SJCRH30 (cell line): Measurements from ENCODE around the gene HCK. TPM values are rescaled to one million over a fixed set of nuclear protein-coding genes. Genes with fewer than 3 reads are reported as not detected.

ENCODE experiments used
- DNase-seq, 2 experiments: peaks; one replicate each; pipeline ENCODE4 v3.0.0-alpha.2; 2015 to 2020
- H3K27ac ChIP-seq: fragments of 250-450 bp; sonication (Bioruptor Pico); 2 replicates; pipeline ENCODE4 v1.5.1; 2020; ENCODE audit warnings: mild to moderate bottlenecking, moderate library complexity
- H3K27me3 ChIP-seq: fragments of 250-450 bp; sonication (Bioruptor Pico); 2 replicates; pipeline ENCODE4 v1.5.1; 2020; ENCODE audit warnings: mild to moderate bottlenecking, moderate library complexity
- H3K36me3 ChIP-seq: fragments of 250-450 bp; sonication (Bioruptor Pico); 2 replicates; pipeline ENCODE4 v1.5.1; 2020; ENCODE audit warnings: mild to moderate bottlenecking, moderate library complexity
- H3K4me1 ChIP-seq: fragments of 250-450 bp; sonication (Bioruptor Pico); 2 replicates; pipeline ENCODE4 v1.5.1; 2020; ENCODE audit warnings: mild to moderate bottlenecking, moderate library complexity
- H3K4me3 ChIP-seq: fragments of 250-450 bp; sonication (Bioruptor Pico); 2 replicates; pipeline ENCODE4 v1.5.1; 2020; ENCODE audit warnings: mild to moderate bottlenecking, moderate library complexity
- H3K9me3 ChIP-seq: fragments of 250-450 bp; sonication (Bioruptor Pico); replicated peaks from 2 replicates; pipeline ENCODE4 v1.5.1; 2020; ENCODE audit warnings: mild to moderate bottlenecking, moderate library complexity
- total RNA-seq: library from RNA; depleted of rRNA; stranded (reverse); fragments of >200 nt; shearing (Covaris generic); gene quantifications from 2 replicates; pipeline ENCODE4 v1.2.3, GENCODE V29; 2014

The HCK gene
- total RNA-seq, 1 experiment from 2014 or later = not detected

DNA sequence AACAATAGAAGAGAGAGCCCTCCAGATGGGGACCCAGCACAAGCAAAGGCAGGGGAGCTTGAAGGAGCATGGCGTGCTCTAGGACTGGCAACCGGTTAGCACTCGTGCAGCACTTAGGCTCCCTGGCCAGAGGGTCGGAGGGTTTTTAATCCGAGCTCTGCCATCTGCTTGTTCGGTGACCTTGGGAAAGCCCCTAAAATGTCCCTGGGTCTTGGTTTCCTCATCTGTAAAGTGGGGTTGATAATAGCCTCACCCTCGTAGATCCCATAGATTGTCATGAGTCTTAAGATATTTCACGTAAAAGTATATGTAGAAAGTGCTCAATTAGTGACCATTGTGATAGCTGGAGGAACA, 16.6 kb upstream of the HCK start:
- no peak for DNase-seq
- no peaks in the 10 kb centered on the region for H3K36me3 ChIP-seq
- H3K4me3 ChIP-seq = no peak overlapping the region
- no peaks in the 10 kb centered on the region; the same call in 1 of the 2 replicates for H3K27me3 ChIP-seq
- no peaks in the 10 kb centered on the region for H3K4me1 ChIP-seq
- H3K27ac ChIP-seq = no peak overlapping the region
- H3K9me3 ChIP-seq = no peaks in the 10 kb centered on the region

DNA sequence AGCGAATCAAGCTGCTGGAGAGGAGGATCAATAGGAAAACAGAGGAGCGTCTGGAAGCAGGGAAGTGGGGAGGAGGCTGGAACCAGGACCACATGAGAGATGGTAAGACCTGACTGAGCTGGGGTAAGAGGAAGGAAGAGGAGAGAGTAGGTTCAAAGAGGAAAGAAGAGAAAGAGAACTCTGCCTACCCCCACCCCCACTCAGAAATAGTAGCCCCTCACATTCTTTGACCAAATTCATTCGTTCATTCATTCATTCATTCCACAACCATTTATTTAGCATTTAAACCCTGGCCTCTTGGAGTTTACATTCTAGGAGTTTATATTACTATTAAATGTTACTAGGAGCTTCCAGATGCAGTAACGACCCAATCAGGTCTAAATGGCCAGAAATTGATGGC, 15.8 kb upstream of the HCK start:
- no peaks in the 10 kb centered on the region; the same call in 1 of the 2 replicates for H3K27me3 ChIP-seq

DNA sequence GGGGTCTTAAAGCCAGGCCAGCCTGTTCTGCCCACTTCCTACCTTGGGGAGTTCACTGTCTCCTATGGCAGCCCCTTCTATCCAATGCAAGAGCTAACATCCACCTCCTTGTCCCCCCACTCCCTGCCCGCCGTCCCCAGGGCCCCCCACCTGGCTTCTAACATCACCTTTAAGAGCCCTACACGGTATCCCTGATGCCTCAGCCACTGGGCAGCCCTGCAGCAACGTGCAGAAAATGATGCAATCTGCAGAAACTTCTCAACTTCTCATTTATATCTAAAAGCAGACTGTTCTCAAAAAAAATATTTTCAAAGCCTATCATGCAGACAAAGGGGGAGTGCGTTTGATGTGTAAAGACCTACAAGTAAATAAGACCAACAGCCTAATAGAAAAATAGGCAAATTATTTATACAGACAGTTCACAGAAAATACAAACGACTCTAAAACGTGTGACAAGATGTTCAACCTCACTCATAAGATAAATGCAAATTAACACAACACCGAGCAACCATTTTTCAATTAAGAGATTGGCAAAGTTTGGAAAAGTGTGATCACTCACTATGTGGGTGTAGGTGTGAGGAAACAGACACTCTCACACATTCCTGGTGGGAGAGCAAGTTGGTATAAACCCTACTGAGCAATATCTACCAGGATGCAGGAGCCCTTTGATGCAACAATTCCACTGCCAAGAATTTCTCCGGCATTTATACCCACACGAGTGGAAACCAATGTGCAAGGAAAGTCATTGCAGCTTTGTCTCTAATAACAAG, 15.1 kb upstream of the HCK start:
- H3K4me3 ChIP-seq = no peak overlapping the region
- no peak for DNase-seq
- H3K9me3 ChIP-seq = no peaks in the 10 kb centered on the region
- H3K27ac ChIP-seq = no peak overlapping the region
- no peaks in the 10 kb centered on the region for H3K4me1 ChIP-seq
- H3K36me3 ChIP-seq = no peaks in the 10 kb centered on the region
- no peaks in the 10 kb centered on the region; the same call in 1 of the 2 replicates for H3K27me3 ChIP-seq

More for the DNA sequence above, 15.8 kb upstream of the HCK start:
- no peak overlapping the region for H3K27ac ChIP-seq
- no peaks in the 10 kb centered on the region for H3K36me3 ChIP-seq
- no peaks in the 10 kb centered on the region for H3K9me3 ChIP-seq
- H3K4me3 ChIP-seq = no peak overlapping the region
- DNase-seq = no peak
- H3K4me1 ChIP-seq = no peaks in the 10 kb centered on the region

DNA sequence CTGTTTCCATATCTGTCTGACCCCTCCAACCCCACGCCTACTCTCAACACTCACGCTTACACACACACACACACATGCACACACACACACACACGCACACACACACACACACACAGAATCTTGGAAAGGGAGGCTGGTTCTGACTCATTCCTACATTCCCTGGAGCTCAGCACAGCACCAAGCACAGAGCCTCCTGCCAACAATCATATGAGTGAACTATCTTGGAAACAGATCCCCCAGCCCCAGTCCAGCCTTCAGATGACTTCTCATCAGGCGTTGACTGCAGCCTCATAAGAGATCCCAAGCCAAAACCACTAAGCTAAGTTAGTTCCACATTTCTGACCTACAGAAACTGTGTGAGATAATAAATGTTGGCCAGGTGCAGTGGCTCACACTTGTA, 14.1 kb upstream of the HCK start:
- H3K27me3 ChIP-seq = no peaks in the 10 kb centered on the region
- no peak overlapping the region for H3K27ac ChIP-seq
- no peaks in the 10 kb centered on the region for H3K9me3 ChIP-seq
- no peak for DNase-seq
- H3K4me1 ChIP-seq = no peaks in the 10 kb centered on the region
- no peak overlapping the region for H3K4me3 ChIP-seq
- H3K36me3 ChIP-seq = no peaks in the 10 kb centered on the region

DNA sequence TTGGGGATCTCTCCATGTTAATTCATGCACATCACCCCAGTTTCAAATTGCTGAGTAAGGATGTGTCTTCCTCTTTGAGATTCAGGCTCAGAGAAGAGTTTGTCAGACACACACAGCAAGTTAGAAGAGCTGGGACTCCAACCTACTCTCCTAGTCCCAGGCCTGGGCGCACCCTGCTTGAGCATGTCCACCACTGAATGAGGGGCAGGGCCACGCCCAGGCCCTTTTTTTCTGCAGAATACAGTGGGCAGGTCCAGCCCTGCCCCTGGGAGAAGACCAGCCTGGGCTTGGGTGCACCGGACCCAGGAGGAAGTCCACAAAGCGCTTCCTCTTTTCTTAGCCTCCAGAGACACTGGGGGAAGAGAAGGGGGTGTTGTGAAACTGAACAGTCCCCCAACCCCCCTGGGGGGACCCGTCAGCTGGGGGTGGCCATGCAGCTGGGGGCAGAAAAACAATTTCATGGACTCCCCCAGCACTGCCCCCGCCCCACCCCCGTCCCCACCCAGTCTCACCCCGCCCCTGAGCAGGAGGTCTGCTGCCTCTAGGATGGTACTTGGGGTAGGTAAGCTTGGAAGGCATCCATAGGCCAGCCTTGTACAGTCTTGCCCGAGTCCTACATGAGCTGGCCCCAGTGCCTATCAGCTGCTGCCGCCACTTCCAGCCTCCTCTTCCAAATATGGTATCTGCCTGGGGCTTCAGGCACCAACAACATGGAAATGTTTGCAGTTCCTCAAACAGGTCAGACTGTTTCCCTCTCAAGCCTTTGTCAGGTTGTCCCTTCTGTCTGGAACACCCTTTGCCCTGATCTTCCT, 11.7 kb upstream of the HCK start:
- no peaks in the 10 kb centered on the region for H3K36me3 ChIP-seq
- no peaks in the 10 kb centered on the region for H3K27me3 ChIP-seq
- peak; percentile 82 to 87 for DNase-seq
- no peak overlapping the region for H3K4me3 ChIP-seq
- no peak overlapping the region for H3K27ac ChIP-seq
- H3K4me1 ChIP-seq = no peaks in the 10 kb centered on the region
- H3K9me3 ChIP-seq = no peaks in the 10 kb centered on the region

DNA sequence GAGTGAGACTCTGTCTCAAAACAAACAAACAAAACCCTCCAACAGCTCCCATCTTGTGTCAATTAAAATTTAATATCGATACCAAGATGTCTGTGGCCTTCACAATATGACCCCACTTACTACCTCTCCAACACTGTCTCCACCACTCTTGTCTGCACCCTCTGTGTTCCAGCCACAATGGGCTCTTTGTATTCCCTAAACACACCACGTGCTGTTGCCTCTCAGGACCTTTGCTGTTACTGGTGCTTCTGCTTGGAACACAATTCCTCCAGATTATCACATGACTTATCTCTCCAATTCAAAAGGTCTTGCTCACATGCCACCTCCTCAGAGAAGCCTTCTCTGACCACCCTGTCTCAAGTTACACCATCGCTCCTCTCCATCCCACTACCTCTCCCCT, 6.0 kb upstream of the HCK start:
- H3K27me3 ChIP-seq = peaks cover 6% of the 10 kb centered on the region; the same call in 1 of the 2 replicates
- no peaks in the 10 kb centered on the region for H3K4me1 ChIP-seq
- DNase-seq = peak in 1 of 2 experiments; percentile 62
- H3K9me3 ChIP-seq = peaks cover 9% of the 10 kb centered on the region; the same call in 1 of the 2 replicates
- H3K27ac ChIP-seq = no peak overlapping the region
- no peak overlapping the region for H3K4me3 ChIP-seq
- H3K36me3 ChIP-seq = no peaks in the 10 kb centered on the region

- Histone ChIP-seq H3K4me3 (no peak overlapping the region), H3K27ac (no peak overlapping the region), H3K36me3 (no peaks in the 10 kb centered on the region), H3K9me3 (peaks cover 9% of the 10 kb centered on the region; the same call in 1 of the 2 replicates), H3K27me3 (peaks cover 6% of the 10 kb centered on the region; the same call in 1 of the 2 replicates), H3K4me1 (no peaks in the 10 kb centered on the region)
- no peak for DNase-seq
These were observed 1.7 kb upstream of the HCK start for GRCh38 chr20:32050324-32050841.

DNA sequence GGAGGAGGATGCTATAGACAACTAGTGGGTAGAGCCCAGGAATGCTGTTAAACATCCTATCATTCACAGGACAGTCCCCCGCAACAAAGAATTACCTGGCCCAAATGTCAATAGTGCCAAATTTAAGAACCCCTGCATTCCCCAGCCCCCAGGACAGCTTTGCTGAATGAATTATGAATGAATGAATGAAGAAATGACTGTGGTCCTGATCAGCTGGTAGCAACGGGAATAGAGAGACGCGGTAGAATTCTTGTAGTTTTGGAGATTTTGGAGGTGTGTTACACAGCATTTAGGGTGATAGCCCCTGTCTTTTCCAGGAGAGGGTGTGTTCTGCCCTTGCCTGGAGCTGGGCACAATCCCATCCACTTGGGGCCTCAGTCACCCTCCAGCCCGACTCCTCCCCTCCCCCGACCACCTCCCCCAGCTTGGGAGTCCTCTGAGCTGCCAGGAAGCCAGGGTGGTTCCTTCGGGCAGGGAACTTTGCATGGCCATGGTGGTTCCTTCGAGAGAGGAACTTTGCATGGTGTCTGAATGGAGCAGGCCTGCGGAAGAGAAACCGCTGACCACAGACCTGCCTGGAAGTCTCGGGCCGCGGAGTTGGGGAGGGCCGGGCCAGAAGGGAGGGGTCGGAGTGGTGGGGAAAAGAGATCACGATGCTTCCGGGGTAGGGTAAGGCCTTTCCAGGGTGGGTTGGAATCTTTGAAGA, 1.0 kb upstream of the HCK start:
- H3K4me1 ChIP-seq = no peaks in the 10 kb centered on the region
- H3K4me3 ChIP-seq = no peak overlapping the region
- no peaks in the 10 kb centered on the region for H3K36me3 ChIP-seq
- H3K9me3 ChIP-seq = peaks cover 9% of the 10 kb centered on the region; the same call in 1 of the 2 replicates
- H3K27ac ChIP-seq = no peak overlapping the region
- no peak for DNase-seq
- peaks cover 6% of the 10 kb centered on the region; the same call in 1 of the 2 replicates for H3K27me3 ChIP-seq

DNA sequence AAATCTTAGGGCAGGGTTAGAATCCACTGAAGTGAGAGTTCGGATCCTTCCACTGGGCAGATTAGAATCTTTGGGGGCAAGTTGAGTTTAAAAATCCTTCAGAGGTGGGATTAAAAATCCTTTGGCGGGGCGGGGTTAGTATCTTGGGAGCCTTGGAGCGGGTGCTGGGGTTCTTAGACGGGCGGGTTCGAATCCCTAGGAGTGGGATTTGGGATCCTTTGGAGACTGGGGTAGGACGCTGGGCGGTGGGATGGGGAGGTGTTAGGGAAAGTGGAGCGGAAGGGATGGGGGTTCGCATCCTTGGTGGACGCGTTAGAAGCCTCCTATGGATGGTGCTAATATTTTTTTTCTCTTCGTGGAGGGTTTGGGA, 337 bp upstream of the HCK start:
- DNase-seq = no peak
- Histone ChIP-seq H3K36me3 (no peaks in the 10 kb centered on the region), H3K9me3 (peaks cover 9% of the 10 kb centered on the region; the same call in 1 of the 2 replicates), H3K4me3 (no peak overlapping the region), H3K27ac (no peak overlapping the region), H3K27me3 (peaks cover 6% of the 10 kb centered on the region; the same call in 1 of the 2 replicates), H3K4me1 (no peaks in the 10 kb centered on the region)

GRCh38 chr20:32052778-32053362, 828 bp downstream of the HCK start:
- Histone ChIP-seq H3K4me3 (no peak overlapping the region), H3K27ac (no peak overlapping the region), H3K4me1 (no peaks in the 10 kb centered on the region), H3K27me3 (peaks cover 11% of the 10 kb centered on the region; the same call in 1 of the 2 replicates), H3K36me3 (no peaks in the 10 kb centered on the region), H3K9me3 (peaks cover 9% of the 10 kb centered on the region; the same call in 1 of the 2 replicates)
- no peak for DNase-seq

DNA sequence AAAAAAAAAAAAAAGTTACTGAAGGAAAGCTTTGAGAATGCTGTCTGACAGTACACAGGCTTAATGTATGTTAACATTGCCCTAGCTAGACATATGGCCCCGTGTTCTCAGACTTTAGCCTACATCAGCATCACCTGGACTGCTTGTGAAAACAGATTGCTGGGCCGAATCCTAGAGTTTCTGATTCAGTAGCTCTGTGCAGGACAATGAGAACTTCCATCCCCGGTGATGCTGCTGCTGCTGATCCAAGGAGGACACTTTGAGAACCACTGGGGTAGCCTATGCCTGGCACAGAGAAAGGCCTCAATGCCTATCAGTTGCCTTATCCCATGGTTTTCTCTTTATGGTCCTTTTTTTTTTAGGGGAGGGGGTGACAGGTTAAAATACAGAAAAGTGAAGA, 1.6 kb downstream of the HCK start:
- H3K27ac ChIP-seq = no peak overlapping the region
- H3K27me3 ChIP-seq = peaks cover 12% of the 10 kb centered on the region; the same call in 1 of the 2 replicates
- no peak for DNase-seq
- H3K9me3 ChIP-seq = peaks cover 9% of the 10 kb centered on the region; the same call in 1 of the 2 replicates
- H3K4me3 ChIP-seq = no peak overlapping the region
- no peaks in the 10 kb centered on the region for H3K36me3 ChIP-seq
- no peaks in the 10 kb centered on the region for H3K4me1 ChIP-seq

DNA sequence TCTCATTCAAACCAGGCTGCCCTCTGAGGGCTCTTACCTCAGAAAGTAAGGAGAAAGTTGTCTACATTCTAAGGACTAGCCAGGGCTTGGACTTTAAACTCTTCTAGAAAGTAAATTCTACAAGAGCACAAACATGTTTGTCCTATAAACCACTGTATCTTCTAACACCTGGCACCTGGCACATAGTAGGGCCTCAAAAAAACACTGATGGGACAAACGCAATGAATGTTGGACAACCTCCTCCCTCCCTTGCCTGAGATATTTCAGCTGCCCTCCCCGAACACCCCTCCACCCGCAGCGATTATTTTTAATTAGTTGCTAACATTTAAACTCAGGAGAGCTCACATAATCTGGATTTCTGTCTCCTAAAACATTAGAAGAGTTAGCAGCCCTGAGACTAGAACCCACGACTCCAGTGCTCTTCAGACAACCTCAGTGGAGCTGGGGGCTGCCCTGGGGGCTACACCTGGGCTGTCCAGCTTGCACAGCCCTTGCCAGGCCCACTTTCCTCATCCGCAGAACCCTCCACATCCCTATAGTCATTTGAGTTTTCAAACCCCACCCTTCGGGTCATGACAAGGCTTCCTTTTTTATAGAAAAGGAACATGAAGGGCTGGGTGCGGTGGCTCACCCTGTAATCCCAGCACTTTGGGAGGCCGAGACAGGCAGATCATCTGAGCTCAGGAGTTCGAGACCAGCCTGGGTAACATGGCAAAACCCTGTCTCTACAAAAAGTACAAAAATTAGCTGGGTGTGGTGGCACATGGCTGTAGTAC, 4.9 kb downstream of the HCK start:
- Histone ChIP-seq H3K9me3 (no peaks in the 10 kb centered on the region), H3K27me3 (peaks cover 13% of the 10 kb centered on the region; the same call in 1 of the 2 replicates), H3K36me3 (no peaks in the 10 kb centered on the region), H3K4me3 (no peak overlapping the region), H3K27ac (no peak overlapping the region), H3K4me1 (no peaks in the 10 kb centered on the region)
- DNase-seq = no peak

GRCh38 chr20:32057656-32058184, 5.7 kb downstream of the HCK start:
- no peak overlapping the region for H3K4me3 ChIP-seq
- no peaks in the 10 kb centered on the region for H3K9me3 ChIP-seq
- H3K36me3 ChIP-seq = no peaks in the 10 kb centered on the region
- H3K27me3 ChIP-seq = peaks cover 13% of the 10 kb centered on the region
- H3K27ac ChIP-seq = no peak overlapping the region
- no peaks in the 10 kb centered on the region for H3K4me1 ChIP-seq
- no peak for DNase-seq
